ENCODE measurements around the gene TMEM259. TPM values are rescaled to one million over a fixed set of nuclear protein-coding genes. Genes with fewer than 3 reads are reported as not detected.

The TMEM259 gene
- total and polyA plus RNA-seq, 2 donors (not counting 3 experiments of a cell fraction or from before 2014, with no cell fraction given), result 142 to 297 TPM

GRCh38 chr19:1026783-1027649 is 6.1 kb upstream of the TMEM259 start:
- H3K27ac ChIP-seq (ENCODE audit: insufficient read depth, low read depth, low read length), result peak overlapping the region; percentile 70
- no peak overlapping the region for H2AFZ ChIP-seq (ENCODE audit: low read depth, low read length)
- peak overlapping the region; percentile 89 for H3K9ac ChIP-seq (replicated peaks; ENCODE audit: extremely low read depth, insufficient read depth, low read length)
- FAIRE-seq (peak; percentile 76), DNase-seq (ENCODE audit: low read depth, low spot score) (peak; percentile 24)
- peaks cover 9% of the 10 kb centered on the region for H3K4me1 ChIP-seq (ENCODE audit: control insufficient read depth, extremely low read depth, insufficient read depth, low read length)
- peak overlapping the region; percentile 76 for H3K4me2 ChIP-seq (ENCODE audit: insufficient read depth, low read length)
- POLR2A ChIA-PET, result interaction anchor here (0.6 to 5.7 kb wide), 7 partner anchors 10 to 242 kb away, joined by 3 to 36 read pairs (median 4); partner anchors contain the start of genes ABCA7, ARHGAP45 and CIRBP
- TF ChIP-seq JUN (IDR thresholded peaks at IDR 0.05; ENCODE audit: borderline replicate concordance, insufficient read depth, insufficient read length, low read depth), result no peak
- no peak for TF ChIP-seq EZH2 (IDR thresholded peaks at IDR 0.05; ENCODE audit: borderline replicate concordance, low read depth, low read length, severe bottlenecking)
- TF ChIP-seq, protein P1, sequence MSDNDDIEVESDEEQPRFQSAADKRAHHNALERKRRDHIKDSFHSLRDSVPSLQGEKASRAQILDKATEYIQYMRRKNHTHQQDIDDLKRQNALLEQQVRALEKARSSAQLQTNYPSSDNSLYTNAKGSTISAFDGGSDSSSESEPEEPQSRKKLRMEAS (IDR thresholded peaks at IDR 0.05; ENCODE audit: insufficient read depth, insufficient read length), result no peak
- TF ChIP-seq CTCF (IDR thresholded peaks at IDR 0.05; ENCODE audit: extremely low read depth in 1 of 2, insufficient read depth in 1 of 2, low read depth in 1 of 2, low read length in 2 of 2), result no peak
- no peak for TF ChIP-seq MYC (IDR thresholded peaks at IDR 0.05; ENCODE audit: low read depth, low read length)
- no peak for TF ChIP-seq POLR2A (IDR thresholded peaks at IDR 0.05; ENCODE audit: low read depth, low read length)
- no peak for TF ChIP-seq GATA2 (IDR thresholded peaks at IDR 0.05; ENCODE audit: insufficient read depth, insufficient read length, low read depth, low read length)
- no peak for TF ChIP-seq FOS (IDR thresholded peaks at IDR 0.05; ENCODE audit: borderline replicate concordance, insufficient read depth, low read length)
- no peak for TF ChIP-seq POLR2AphosphoS5 (IDR thresholded peaks at IDR 0.05; ENCODE audit: insufficient read depth, low read depth, low read length)
- intact Hi-C loops (cut with micrococcal nuclease), result no loop called here
- peaks cover 0 to under 1% of the 10 kb centered on the region in 2 experiments for H3K36me3 ChIP-seq (ENCODE audit: control insufficient read depth in 2 of 2, extremely low read depth in 1 of 2, insufficient read depth in 2 of 2, low read length in 2 of 2)
- peaks cover 40% of the 10 kb centered on the region for H3K79me2 ChIP-seq (ENCODE audit: control insufficient read depth, insufficient read depth, low read length)
- H3K9me1 ChIP-seq (replicated peaks; ENCODE audit: control insufficient read depth, extremely low read depth, insufficient read depth, low read length), result no peaks in the 10 kb centered on the region
- no peaks in the 10 kb centered on the region for H3K9me3 ChIP-seq (replicated peaks; ENCODE audit: control insufficient read depth, insufficient read depth, low read length)
- TSS peak; percentile 92 for BruUV-seq (replicated peaks)
- H3K27me3 ChIP-seq (ENCODE audit: control insufficient read depth in 2 of 2, insufficient read depth in 2 of 2, low read length in 2 of 2), result no peaks in the 10 kb centered on the region
- peak overlapping the region; percentile 52 to 88 (median 84) for H3K4me3 ChIP-seq (replicated peaks in 1 of 3; ENCODE audit: insufficient read depth in 1 of 3, low read depth in 1 of 3, low read length in 3 of 3)
- dilution Hi-C loops (cut with MboI; ENCODE audit: extremely low pct_ligation_motif_present, low sequenced_read_pairs), result no loop called here
- CTCF ChIA-PET, result interaction anchor here (1.2 to 1.7 kb wide), 4 partner anchors 12 to 217 kb away, joined by 3 to 8 read pairs (median 6); partner anchors contain the start of gene ABCA7
- no peaks in the 10 kb centered on the region for H4K20me1 ChIP-seq (replicated peaks; ENCODE audit: control insufficient read depth, extremely low read depth, insufficient read depth, low read length)
